HuH-7 (cell line): ENCODE results near the gene PRH1.

Experiments
- DNase-seq: peaks from one replicate; pipeline ENCODE4 v3.0.0; 2011; ENCODE audit warnings: low spot score

PRH1 gene

DNA sequence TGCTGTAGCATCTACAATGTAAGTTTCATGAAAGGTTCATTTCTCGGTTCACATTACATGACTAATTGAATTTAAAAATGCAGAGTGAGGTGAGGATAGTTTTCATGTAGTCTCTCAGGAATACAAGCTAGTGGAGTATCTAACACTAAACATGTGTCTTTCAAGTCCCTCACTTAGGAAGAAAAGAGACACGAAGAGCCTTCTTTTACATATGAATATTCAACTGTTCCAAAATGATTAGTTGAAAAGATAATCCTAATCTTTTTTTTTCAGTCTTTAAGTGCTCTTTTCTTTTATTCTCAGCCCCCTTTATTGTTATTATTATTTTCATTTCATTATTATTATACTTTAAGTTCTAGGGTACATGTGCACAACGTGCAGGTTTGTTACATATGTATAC, 45.6 kb downstream of the PRH1 start:
- no peak for DNase-seq
